ENCODE data around the gene FMN1. TPM values are rescaled to one million over a fixed set of nuclear protein-coding genes. Genes with fewer than 3 reads are reported as not detected.

FMN1 gene
- total RNA-seq, 1 experiment from 2014 or later: 2.4 TPM

DNA sequence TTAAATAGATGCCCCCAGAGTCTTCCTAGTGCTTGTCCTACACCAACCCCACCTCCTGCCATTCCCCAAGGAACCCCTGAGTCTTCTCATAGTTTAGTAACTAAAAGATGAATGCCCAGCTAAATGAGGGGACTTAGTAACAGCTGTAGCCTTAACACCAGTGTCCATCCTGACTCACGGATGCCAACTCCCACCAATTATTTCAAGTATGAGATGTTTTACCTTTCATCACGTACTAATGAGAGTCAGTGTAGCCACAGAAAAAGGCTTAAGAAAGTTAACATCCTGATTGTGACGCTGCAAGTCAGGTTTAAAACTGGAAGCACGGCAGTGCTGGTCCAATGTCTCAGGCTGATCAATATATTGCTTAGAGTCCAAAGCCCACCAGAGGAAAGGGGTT, 109.9 kb downstream of the FMN1 start:
- H3F3A ChIP-seq (ENCODE audit: low read length, unreplicated experiment): no peaks in the 10 kb centered on the region
- DNase-seq (no peak), ATAC-seq (no peak)
- no peak overlapping the region for H3K9ac ChIP-seq (ENCODE audit: low read length)
- H2AFZ ChIP-seq (ENCODE audit: low read length): no peak overlapping the region
- no peaks in the 10 kb centered on the region for H3K9me2 ChIP-seq (replicated peaks; ENCODE audit: low read length)
- H3K9me3 ChIP-seq (ENCODE audit: low read length): no peaks in the 10 kb centered on the region
- ChIA-PET POLR2A (ENCODE audit: unreplicated experiment) (no interaction called here), CTCF (interaction anchor here (2.4 kb wide), 1 partner anchor 48 kb away, joined by 8 read pairs; no protein-coding TSS in a partner anchor)
- no peak overlapping the region for H3K4me2 ChIP-seq (ENCODE audit: low read length)
- H3K4me3 ChIP-seq (ENCODE audit: low read length): no peak overlapping the region
- intact Hi-C loops (cut with micrococcal nuclease): loop anchor here (5.0 kb wide), 1 partner anchor 618 kb away; no protein-coding TSS in a partner anchor
- no peaks in the 10 kb centered on the region for H3K79me2 ChIP-seq (ENCODE audit: low read length)
- no peaks in the 10 kb centered on the region for H3K36me3 ChIP-seq (ENCODE audit: low read depth, low read length)
- H3K27ac ChIP-seq (ENCODE audit: low read length): no peak overlapping the region
- TF ChIP-seq EZH2phosphoT487 (IDR thresholded peaks at IDR 0.05; ENCODE audit: borderline replicate concordance, low read length) (no peak), EZH2 (IDR thresholded peaks at IDR 0.05; ENCODE audit: low read length, unreplicated experiment) (no peak)
- TF ChIP-seq, protein P1, sequence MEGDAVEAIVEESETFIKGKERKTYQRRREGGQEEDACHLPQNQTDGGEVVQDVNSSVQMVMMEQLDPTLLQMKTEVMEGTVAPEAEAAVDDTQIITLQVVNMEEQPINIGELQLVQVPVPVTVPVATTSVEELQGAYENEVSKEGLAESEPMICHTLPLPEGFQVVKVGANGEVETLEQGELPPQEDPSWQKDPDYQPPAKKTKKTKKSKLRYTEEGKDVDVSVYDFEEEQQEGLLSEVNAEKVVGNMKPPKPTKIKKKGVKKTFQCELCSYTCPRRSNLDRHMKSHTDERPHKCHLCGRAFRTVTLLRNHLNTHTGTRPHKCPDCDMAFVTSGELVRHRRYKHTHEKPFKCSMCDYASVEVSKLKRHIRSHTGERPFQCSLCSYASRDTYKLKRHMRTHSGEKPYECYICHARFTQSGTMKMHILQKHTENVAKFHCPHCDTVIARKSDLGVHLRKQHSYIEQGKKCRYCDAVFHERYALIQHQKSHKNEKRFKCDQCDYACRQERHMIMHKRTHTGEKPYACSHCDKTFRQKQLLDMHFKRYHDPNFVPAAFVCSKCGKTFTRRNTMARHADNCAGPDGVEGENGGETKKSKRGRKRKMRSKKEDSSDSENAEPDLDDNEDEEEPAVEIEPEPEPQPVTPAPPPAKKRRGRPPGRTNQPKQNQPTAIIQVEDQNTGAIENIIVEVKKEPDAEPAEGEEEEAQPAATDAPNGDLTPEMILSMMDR (conservative IDR thresholded peaks at IDR 0.05; ENCODE audit: low read depth, low read length): no peak
- BruUV-seq (replicated peaks): no TSS peak
- H3K27me3 ChIP-seq (ENCODE audit: low read length): no peaks in the 10 kb centered on the region
- H3K4me1 ChIP-seq (ENCODE audit: insufficient read depth, low read length): peaks cover 40% of the 10 kb centered on the region
- no peaks in the 10 kb centered on the region for H4K20me1 ChIP-seq (ENCODE audit: low read length)

DNA sequence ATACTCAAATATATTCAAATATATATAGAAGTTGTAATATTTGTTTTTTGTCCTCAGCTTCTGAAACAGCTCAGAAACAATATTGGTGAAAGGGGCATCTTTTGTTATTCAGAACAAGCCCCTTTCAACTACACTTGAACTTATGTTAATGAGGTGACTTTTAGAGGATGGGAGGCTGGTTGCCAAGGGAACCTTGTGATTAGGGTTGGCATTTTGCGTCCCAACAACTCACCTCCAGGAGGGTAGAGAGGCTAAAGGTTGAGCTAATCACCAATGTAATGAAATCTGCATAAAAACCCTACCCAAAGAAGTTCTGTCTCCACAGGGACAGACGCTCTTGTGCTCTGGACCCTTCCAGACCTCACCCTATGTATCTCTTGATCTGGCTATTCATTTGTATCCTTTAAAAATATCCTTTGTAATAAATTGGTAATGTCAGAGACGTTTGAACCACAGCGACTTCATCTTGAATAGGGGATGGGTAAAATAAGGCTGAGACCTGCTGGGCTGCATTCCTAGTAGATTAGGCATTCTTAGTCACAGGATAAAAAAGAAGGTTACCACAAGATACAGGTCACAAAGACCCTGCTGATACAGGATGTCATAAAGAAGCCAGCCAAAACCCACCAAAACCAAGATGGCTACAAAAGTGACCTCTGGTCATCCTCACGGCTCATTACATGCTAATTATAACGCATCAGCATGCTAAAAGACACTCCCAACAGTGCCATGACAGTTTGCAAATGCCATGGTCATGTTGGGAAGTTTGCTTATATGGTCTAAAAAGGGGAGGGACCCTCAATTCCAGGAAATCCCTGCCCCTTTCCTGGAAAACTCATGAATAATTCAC, 111.1 kb downstream of the FMN1 start:
- Histone ChIP-seq H3F3A (ENCODE audit: low read length, unreplicated experiment) (no peaks in the 10 kb centered on the region), H3K9me3 (ENCODE audit: low read length) (no peaks in the 10 kb centered on the region), H3K27ac (ENCODE audit: low read length) (peak overlapping the region; percentile 69), H2AFZ (ENCODE audit: low read length) (peak overlapping the region; percentile 42), H3K4me2 (ENCODE audit: low read length) (peak overlapping the region; percentile 51), H4K20me1 (ENCODE audit: low read length) (no peaks in the 10 kb centered on the region), H3K9me2 (replicated peaks; ENCODE audit: low read length) (no peaks in the 10 kb centered on the region), H3K36me3 (ENCODE audit: low read depth, low read length) (no peaks in the 10 kb centered on the region), H3K27me3 (ENCODE audit: low read length) (no peaks in the 10 kb centered on the region), H3K4me1 (ENCODE audit: insufficient read depth, low read length) (peaks cover 32% of the 10 kb centered on the region), H3K4me3 (ENCODE audit: low read length) (no peak overlapping the region), H3K79me2 (ENCODE audit: low read length) (no peaks in the 10 kb centered on the region), H3K9ac (ENCODE audit: low read length) (no peak overlapping the region)
- DNase-seq: peak; percentile 94
- ChIA-PET POLR2A (ENCODE audit: unreplicated experiment) (interaction anchor here (0.6 to 0.7 kb wide), 2 partner anchors 15 to 42 kb away, joined by 4 to 5 read pairs; no protein-coding TSS in a partner anchor), CTCF (interaction anchor here (2.4 kb wide), 1 partner anchor 49 kb away, joined by 8 read pairs; no protein-coding TSS in a partner anchor)
- no TSS peak for BruUV-seq (replicated peaks)
- TF ChIP-seq EZH2phosphoT487 (IDR thresholded peaks at IDR 0.05; ENCODE audit: borderline replicate concordance, low read length): no peak
- no peak for TF ChIP-seq EZH2 (IDR thresholded peaks at IDR 0.05; ENCODE audit: low read length, unreplicated experiment)
- TF ChIP-seq, protein P1 (conservative IDR thresholded peaks at IDR 0.05; ENCODE audit: low read depth, low read length): no peak
- intact Hi-C loops (cut with micrococcal nuclease): no loop called here
- ATAC-seq: peak; percentile 66

- no peaks in the 10 kb centered on the region for H4K20me1 ChIP-seq (ENCODE audit: low read length)
- H3K4me1 ChIP-seq (ENCODE audit: insufficient read depth, low read length): peaks cover 25% of the 10 kb centered on the region
- H3F3A ChIP-seq (ENCODE audit: low read length, unreplicated experiment): no peaks in the 10 kb centered on the region
- H3K27me3 ChIP-seq (ENCODE audit: low read length): no peaks in the 10 kb centered on the region
- H3K4me3 ChIP-seq (ENCODE audit: low read length): no peak overlapping the region
- ChIA-PET POLR2A (ENCODE audit: unreplicated experiment) (no interaction called here), CTCF (no interaction called here)
- no peaks in the 10 kb centered on the region for H3K79me2 ChIP-seq (ENCODE audit: low read length)
- ATAC-seq (no peak), DNase-seq (no peak)
- H2AFZ ChIP-seq (ENCODE audit: low read length): no peak overlapping the region
- no peak overlapping the region for H3K9ac ChIP-seq (ENCODE audit: low read length)
- no peak overlapping the region for H3K27ac ChIP-seq (ENCODE audit: low read length)
- no TSS peak for BruUV-seq (replicated peaks)
- no peaks in the 10 kb centered on the region for H3K9me3 ChIP-seq (ENCODE audit: low read length)
- H3K4me2 ChIP-seq (ENCODE audit: low read length): no peak overlapping the region
- intact Hi-C loops (cut with micrococcal nuclease): no loop called here
- H3K36me3 ChIP-seq (ENCODE audit: low read depth, low read length): no peaks in the 10 kb centered on the region
- H3K9me2 ChIP-seq (replicated peaks; ENCODE audit: low read length): no peaks in the 10 kb centered on the region
- TF ChIP-seq EZH2phosphoT487 (IDR thresholded peaks at IDR 0.05; ENCODE audit: borderline replicate concordance, low read length) (no peak), EZH2 (IDR thresholded peaks at IDR 0.05; ENCODE audit: low read length, unreplicated experiment) (no peak)
- TF ChIP-seq, protein P1 (conservative IDR thresholded peaks at IDR 0.05; ENCODE audit: low read depth, low read length): no peak
Measured at GRCh38 chr15:33080006-33080405, 114.5 kb downstream of the FMN1 start.

All from PC-3 (cell line).